HG03558 (cell line): ENCODE measurements around the gene RAD51B.
"Not testable (repeated sequence)": the region's sequence is repeated elsewhere in the genome, so short reads cannot be mapped to it uniquely, and the experiment has no call there.

Experiments used
- ATAC-seq: cut with Tn5 transposase; IDR thresholded peaks from one replicate; pipeline ENCODE4 v1.9.1; 2021; ENCODE audit warnings: moderate number of reproducible peaks; ENCODE audit not compliant: unreplicated experiment; ENCODE audit errors: extremely low read depth

The RAD51B gene

DNA sequence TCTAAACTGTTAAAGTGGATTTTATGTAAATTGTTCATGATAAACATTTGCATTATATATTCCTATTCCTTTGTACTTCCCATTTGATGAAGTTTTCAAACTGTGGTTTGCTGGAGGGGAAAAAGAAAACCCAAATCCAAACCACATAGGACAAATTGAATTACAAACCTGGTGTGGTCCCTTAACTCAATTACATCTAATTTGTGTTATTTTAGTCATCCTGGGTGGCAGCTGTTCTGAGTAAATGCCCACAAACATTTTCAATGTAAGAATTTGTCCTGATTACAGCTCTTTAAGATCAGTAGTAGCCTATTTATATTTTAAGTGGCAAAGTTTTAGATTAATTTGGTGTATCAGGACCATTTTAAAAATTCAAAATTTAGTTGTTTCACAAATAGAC is 153.9 kb downstream of the RAD51B start:
- no peak for ATAC-seq

DNA sequence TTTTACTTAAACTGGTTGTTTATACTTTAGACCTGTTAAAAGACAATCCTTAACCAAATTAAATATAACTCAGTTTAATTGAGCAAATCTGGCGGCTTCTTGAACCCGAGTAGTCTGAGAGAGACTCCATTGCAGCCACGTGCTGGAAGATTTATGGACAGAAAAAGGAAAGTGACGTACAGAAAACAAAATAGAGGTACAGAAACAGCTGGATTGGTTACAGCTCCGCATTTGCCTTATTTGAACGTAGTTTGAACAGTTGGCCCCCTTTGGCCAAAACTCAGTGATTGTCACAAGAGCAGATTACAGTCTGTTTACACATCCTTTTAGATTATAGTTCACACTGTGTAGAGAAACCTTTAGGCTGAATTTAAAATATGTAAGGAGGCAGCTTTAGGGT is 155.9 kb downstream of the RAD51B start:
- ATAC-seq = no peak

DNA sequence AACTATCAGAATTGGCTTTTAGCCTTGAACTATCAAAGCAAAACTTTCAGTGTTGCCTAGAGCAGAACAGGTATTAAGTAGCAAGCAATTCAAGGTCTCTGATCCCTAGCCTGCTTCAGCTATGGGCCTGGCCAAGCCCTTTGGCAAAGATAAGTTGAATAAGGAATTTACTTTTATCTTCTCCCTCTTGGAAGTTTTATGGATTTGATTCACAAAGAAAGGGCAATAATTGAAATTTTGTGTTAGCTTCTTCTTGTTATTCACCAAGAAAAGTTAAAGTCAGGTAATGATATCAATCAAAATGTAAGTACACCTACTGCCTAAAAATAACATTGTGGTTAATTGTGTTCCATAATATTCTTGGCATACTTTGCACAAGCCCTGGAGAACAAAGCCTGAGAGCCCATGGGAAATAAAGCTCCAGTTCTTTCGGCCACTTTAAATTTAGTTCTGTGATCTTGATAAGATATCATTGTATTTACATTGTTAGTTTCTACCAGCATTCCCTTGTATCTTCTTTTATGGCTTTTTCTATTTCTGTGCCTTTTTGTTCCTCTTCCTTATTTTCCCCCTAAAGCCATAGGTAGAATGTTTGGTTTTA is 158.0 kb downstream of the RAD51B start:
- ATAC-seq = no peak

DNA sequence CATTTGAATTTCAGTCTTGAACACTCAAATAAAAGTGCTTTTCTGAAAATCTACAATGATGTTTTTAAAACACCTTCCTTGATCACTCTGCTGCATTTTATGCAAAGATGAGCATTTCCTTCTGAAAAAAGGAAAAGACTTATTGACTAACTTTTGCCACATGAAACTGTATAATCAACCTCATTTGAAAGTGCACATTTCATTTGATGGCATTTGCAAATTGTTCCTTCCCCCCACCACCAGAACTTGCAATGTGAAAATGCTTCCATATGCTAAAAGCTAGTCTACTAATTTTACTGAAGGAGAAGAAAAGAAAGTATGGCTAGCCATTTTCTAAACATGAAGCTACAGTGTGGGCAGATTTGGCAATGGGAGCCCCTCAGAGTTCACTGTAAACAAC is 159.2 kb downstream of the RAD51B start:
- no peak for ATAC-seq

DNA sequence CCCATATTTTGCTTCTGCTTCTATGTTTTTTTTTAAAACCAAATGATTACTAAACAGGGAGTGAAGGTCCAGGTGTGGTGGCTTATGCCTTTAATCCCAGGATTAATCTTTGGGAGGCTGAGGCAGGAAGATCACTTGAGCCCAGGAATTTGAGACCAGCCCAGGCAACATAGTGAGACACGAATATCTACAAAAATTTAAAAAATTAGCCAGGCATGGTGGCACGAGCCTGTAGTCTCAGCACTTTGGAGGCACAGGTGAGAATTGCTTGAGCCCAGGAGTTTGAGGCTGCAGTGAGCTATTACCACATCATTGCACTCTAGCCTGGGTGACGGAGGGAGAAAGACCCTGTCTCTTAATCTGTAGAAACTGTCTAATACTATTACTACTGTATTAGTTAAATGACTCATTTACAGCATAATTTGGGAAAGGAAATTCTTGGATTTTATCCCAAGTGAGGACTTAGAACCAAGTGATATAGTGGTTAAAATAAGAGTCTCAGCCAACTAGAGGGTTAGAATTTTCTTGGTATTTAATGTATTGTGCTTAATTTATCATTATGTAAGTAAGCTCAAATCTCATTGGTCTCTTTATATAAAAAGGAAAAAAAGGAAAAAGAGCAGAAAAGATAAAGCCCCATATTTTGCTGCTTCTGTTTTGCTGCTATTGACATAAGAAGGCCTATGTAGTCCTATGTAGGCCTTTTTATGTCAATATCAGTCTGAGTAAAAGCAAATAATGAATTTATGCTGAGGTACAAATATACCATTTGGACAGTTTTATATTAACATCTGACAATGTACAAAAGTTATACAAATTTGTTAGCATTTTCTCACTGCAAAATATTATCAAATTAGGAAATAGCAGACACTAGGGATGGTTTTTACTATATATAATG is 163.4 kb downstream of the RAD51B start:
- no peak for ATAC-seq

DNA sequence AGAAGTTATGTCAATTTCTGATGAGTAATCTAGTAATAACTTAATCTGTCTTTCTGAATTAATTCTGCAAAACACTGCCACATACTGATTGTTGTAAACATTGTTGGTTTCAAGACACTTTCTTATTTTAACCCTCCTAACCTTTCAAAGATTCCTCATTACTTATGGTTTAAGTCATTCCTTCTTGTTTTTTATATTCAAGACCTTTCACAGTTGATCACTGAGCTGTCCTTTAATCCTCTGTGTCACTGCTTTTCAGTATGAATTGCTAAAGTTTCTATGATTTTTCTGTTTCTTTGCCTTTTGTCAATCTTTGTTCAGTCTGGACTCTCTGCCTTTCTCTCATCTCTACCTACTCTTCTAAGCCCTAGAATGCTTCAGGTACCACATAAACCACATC is 164.7 kb downstream of the RAD51B start:
- ATAC-seq = no peak

DNA sequence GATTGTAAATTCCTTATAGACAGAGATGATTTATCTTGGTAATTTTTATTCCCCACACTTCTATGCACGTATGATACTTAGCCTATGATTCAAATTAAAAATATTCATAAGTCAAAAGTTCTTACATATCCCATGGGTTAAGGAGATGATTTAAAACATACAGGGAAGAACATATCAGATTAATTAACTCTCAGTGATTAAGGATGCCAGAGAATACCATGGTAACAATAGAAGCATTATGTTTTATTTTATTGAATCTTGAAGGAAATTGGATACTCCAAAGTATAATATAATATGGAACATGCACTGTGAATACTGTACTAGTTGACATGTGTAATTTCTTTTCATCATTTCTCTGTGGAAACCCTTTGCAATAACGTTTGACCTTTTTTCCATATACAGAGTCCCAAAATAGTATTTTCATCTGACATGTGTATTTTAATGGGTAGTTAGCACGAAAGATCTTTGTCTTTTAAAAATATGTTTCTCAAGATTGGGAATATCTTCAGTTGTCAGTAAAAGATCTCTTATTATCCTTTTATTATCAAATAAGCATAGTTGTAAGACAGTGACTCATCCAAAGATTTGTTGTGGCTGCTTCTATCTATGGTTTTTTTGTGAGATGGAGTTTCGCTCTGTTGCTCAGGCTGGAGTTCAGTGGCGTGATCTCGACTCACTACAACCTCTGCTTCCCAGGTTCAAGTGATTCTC is 166.7 kb downstream of the RAD51B start:
- no peak for ATAC-seq

DNA sequence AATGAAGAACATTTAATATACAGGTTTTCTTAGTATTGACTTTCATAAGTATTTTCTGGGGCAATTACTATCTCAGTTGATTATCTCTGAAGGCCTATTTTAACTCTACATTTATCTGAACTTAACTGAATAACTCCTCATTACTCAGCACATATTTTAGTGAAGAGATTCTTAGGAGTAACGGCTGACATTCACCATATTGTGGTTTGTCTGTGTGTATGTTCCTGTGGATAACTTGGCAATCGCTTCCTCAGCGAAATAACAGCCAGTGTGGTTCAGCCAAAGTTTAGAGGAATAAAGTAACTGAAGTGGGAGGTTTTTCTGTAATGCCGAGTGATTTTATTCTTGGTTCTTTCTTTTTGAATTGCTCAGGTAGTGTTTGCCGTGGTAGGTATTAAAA is 168.0 kb downstream of the RAD51B start:
- no peak for ATAC-seq

DNA sequence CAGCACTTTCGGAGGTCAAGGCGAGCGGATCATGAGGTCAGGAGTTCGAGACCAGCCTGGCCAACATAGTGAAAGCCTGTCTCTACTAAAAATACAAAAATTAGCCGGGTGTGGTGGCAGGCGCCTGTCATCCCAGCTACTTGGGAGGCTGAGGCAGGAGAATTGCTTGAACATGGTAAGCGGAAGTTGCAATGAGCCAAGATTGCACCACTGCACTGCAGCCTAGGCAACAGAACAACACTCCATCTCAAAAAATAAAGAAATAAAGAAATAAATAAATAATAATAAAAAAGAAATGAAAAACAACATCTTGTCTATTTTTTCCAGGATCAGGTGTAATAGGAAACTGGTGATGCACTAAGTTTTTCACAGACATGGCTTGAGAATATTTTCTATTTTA is 168.6 kb downstream of the RAD51B start:
- ATAC-seq = not testable (repeated sequence)

DNA sequence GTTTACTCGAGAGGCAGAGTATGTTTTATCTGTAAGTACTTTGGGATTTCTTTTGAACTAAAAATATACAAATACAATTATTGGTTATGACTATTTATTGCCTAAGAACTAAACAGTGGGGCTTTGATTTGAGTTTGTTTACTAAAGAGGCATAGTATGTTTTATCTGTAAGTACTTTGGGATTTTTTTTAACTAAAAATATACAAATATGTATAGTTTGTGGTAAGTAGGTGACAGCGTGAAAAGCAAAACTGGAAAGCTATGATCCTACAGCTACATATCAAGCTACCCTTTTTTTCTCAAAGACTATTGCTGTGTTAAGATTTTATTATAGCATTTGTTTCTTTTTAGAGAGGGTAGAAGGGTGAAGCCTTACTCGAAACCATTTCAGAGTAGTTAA is 171.0 kb downstream of the RAD51B start:
- no peak for ATAC-seq

DNA sequence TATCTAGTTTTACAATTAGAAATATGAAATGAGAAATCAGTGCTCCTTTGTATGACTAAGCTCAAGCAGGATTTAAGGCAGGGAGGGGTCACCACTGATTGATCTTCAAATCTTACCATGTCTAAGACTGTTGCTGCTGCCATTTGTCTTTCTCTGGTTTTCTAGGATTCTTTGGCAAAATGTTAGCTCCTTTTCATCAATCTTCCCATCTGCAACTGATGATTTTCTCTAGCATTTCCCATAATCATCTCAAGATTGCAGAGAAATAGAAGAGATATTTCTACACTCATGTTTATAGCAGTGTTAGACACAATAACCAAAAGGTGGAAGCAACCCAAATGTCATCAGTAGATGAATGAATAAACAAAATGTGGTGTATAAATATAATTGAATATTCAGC is 175.0 kb downstream of the RAD51B start:
- no peak for ATAC-seq

DNA sequence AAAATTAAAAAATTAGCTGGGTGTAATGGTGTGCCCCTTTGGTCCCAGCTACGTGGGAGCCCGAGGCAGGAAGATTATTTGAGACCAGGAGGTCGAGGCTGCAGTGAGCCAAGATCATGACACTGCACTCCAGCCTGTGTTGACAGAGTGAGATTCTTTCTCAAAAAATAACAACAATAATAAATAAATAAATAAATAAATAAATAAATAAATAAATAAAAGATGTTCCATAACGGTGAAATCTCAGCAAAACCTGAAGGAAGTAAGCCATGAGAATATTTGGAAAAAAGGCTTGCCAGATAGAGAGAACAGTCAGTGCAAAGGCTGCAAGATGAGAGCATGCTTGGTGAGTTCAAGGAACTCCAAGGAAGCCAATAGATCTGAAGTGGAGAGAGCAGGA is 176.7 kb downstream of the RAD51B start:
- ATAC-seq = no peak

DNA sequence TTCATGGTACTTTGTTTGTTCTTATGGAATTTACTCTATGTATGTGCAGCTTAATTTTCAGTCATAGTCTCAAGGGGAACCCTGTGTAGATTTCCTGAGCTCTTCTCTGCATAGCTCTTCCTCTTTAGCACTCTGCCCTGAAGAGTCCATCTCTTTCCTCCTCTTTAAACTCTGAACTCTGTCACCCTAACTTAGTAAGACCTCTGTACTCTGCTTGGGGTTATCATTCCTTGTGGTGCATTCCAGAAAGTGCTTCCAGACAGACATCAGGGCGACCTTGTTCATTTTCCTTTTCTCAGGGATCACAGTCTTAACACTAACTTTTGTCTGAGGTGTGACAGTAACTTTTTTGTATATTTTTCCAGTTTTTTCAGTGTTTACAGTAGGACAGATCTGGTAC is 179.3 kb downstream of the RAD51B start:
- ATAC-seq = no peak

DNA sequence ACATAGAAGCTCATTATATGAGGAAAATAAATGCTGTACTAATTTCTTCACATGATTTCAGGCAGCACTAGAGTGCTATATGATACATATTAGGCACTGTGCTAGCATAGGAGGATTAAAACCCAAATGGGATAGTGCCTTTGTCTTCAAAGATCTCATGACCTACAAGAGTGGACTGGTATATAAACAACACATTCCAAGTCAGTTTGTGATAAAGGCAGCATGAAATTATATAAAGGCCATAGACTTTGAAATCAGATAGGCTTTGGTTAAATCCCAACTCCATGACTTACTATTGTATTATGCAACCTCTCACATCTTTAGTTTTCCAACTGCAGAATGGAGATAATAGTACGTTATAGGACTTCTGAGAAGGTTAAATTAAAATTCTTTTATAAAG is 179.7 kb downstream of the RAD51B start:
- ATAC-seq = no peak

DNA sequence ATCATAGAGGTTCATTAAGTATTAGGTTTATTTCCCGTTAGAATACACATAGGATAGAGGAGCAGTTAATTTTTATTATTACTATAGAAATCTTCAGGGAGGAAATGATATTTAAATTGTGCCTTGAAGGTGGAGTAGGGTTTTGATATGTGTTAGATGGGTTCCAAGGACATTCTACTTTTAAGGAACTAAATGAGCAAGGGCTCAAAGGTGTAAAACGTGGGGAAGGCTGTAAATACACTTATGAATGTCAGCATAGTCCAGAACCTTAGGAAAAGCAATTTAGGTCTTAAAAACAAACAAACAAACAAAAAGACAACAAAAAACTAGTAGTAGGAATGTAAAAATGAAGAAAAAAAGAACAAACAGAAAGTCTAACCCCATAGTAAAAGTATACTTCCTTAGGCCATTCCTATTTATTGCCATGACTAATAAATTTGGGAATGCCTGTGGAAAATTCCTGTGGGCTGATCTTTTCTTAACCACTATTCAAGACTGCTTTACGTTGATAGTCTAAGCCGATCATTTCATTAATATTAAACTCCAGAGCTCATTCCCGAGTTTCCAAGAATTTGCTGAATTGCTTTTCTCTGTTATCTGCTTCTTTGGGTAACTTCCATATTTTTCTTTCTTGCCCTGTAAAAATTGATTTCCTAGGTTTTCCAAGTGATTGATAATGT is 180.3 kb downstream of the RAD51B start:
- ATAC-seq = no peak

DNA sequence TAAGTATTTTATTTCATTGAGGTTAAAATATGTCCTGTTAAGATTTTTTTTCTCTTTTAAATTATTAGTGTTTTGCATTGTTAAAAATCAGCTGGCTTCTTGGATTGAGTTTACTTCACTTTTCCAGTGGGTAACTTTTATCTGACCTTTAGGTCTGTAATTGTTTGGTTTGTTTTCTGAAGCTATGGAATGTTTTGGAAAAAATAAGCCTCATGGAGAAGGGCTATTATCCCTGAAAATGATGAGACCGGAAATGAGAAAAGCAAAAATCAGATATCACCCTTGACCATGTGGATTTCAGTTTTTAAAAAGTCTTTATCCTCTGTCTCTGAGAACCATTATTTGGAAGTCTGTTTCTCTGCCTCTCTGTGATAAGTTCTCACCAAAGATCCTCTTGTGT is 180.9 kb downstream of the RAD51B start:
- no peak for ATAC-seq

DNA sequence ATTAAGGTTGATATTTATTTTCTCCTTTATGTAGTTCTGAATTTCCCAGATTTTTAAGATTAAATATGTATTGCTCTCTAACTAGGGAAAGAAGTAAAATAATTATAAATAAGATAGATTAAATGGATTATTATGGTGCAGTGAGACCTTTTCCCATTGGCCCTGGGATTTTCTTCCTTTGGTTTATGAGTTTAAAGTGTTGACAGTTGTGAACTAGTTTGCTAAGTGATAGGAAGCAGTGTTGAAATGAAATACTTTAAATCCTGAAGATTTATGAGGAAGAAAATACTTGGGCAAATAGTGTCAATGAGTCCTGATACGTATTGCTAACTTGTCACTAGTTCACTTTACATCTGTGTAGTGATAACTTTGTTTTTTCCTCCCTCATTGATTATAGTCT is 188.9 kb downstream of the RAD51B start:
- ATAC-seq = no peak

DNA sequence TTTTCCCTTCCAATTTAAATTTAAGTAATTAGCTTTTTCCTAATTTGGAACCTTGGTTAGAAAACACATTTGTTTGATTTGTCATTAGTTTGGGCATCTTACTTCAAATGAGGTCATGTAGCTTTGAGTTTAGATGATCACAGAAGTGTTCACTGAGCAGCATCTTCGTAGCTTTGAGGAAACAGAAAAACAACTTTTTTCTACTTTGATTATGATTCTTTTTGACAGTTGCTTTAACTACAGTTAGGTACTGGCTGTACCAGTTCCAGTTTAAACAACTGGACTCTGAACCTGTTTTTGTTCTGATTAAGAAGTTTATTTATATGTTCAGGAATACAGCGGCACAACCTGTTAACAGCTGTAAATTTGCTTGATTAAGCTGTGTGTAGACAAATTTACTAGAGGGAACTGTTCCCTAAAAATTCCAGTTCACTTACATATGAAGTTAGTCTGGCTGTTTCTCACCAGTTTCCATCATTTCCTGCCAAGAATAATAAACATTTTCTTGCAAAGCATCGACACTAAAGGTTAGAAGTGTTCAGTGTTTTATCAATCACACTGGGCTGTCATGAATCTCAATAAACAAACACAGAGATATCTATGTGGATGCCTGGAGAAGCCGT is 191.9 kb downstream of the RAD51B start:
- no peak for ATAC-seq

DNA sequence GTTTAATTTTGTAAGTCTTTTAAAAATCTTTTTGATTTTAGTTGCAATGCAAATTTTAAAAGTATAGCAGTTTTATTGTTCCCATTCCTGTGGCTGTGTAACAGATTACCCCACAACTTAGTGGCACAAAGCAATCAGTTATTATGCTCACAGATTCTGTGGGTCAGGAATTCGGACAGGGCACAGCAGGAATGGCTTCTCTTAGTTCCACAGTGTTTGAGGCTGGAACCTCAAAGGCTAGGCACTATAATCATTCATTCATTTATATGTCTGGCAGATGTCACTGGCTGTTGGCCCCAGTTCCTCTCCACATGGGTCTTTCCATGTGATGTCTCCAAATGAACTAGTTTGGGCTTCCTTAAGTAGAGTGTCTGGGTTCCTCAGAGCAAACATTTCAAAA is 193.3 kb downstream of the RAD51B start:
- no peak for ATAC-seq

DNA sequence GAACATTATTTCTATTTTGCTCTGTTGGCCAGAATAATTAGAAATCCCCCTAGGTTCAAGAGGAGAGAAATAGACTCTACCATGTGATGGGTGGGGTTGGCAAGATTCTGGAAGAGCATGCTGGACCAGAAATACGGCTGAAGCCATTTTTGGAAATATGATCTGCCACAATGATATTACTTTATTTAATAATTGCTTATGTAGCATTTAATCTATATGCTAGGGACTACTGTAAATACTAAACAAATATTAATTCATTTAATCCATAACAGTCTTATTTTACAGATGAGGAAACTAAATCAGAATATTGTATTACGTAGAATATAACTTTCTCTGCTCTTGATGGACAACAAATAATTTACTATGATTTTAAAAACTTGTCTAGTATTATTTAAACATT is 193.7 kb downstream of the RAD51B start:
- no peak for ATAC-seq
